ENCODE data around the gene DNAJB1.
"Not testable (repeated sequence)": the region's sequence is repeated elsewhere in the genome, so short reads cannot be mapped to it uniquely, and the experiment has no call there.

DNAJB1 gene

DNA sequence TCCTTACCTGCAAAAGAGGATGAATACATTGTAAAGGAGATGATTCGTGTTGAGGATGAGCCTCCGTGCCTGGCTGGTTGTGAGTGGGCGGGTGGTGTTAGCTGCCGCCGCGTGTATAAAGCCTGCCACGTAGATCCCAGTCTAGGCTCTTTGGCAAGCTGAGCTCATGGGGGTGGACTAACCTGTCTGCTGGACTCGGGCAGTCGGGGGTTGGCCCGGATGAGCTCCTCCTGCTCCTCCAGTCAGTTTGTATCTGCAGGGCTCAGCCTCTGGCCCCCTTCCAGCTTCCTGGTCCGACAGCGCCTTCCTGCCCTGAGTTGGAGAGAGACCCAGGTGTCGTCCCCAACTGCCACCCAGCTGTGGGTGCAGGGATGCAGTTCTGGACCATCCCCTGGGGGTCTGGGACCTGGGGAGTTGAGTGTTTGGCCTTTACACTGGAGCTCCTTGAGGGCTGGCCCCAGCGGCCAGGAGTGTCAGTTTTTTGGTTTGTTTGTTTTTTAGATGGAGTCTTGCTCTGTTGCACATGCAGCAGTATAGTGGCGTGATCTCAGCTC is 32.1 kb upstream of the DNAJB1 start:
- TF ChIP-seq, protein P1, sequence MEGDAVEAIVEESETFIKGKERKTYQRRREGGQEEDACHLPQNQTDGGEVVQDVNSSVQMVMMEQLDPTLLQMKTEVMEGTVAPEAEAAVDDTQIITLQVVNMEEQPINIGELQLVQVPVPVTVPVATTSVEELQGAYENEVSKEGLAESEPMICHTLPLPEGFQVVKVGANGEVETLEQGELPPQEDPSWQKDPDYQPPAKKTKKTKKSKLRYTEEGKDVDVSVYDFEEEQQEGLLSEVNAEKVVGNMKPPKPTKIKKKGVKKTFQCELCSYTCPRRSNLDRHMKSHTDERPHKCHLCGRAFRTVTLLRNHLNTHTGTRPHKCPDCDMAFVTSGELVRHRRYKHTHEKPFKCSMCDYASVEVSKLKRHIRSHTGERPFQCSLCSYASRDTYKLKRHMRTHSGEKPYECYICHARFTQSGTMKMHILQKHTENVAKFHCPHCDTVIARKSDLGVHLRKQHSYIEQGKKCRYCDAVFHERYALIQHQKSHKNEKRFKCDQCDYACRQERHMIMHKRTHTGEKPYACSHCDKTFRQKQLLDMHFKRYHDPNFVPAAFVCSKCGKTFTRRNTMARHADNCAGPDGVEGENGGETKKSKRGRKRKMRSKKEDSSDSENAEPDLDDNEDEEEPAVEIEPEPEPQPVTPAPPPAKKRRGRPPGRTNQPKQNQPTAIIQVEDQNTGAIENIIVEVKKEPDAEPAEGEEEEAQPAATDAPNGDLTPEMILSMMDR (IDR thresholded peaks at IDR 0.05): no peak
- DNase-seq (ENCODE audit: low spot score): no peak
- no peak overlapping the region for H3K27ac ChIP-seq

GRCh38 chr19:14545716-14546082 is 27.5 kb upstream of the DNAJB1 start:
- TF ChIP-seq, protein P1 (IDR thresholded peaks at IDR 0.05): no peak
- no peak overlapping the region for H3K4me3 ChIP-seq
- no peak overlapping the region for H3K27ac ChIP-seq
- DNase-seq (ENCODE audit: low spot score): no peak

More for the DNA sequence above, 32.1 kb upstream of the DNAJB1 start:
- no peak overlapping the region for H3K4me3 ChIP-seq

GRCh38 chr19:14544977-14545715 is 26.9 kb upstream of the DNAJB1 start:
- Histone ChIP-seq H3K4me3 (no peak overlapping the region), H3K27ac (no peak overlapping the region)
- TF ChIP-seq, protein P1 (IDR thresholded peaks at IDR 0.05): no peak
- no peak for DNase-seq (ENCODE audit: low spot score)

DNA sequence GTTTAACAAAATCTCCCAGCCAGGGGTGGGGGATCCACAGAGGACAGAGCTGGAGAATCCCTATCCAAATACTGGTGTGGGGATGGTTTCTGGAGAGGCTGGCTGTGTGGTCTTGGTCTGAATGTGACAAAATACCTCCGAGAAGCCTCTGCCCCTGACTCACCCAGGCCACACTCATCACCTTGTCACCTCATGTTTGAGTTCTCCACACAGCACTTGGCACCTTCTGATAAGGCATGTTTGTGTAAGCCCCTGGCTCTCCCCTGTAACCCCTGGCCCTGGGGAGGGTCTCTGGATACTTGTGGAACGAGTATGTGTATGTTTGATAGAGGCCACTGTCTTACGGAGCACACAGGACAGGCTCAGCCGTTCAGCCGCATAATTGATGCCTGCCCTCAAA is 25.9 kb upstream of the DNAJB1 start:
- DNase-seq (ENCODE audit: low spot score): no peak
- Histone ChIP-seq H3K4me3 (no peak overlapping the region), H3K27ac (no peak overlapping the region)
- TF ChIP-seq, protein P1 (IDR thresholded peaks at IDR 0.05): no peak

GRCh38 chr19:14542711-14543328 is 24.6 kb upstream of the DNAJB1 start:
- no peak for DNase-seq (ENCODE audit: low spot score)
- no peak overlapping the region for H3K4me3 ChIP-seq
- TF ChIP-seq, protein P1 (IDR thresholded peaks at IDR 0.05): no peak
- H3K27ac ChIP-seq: no peak overlapping the region

GRCh38 chr19:14541979-14542378 is 23.8 kb upstream of the DNAJB1 start:
- not testable (repeated sequence) for DNase-seq (ENCODE audit: low spot score); H3K4me3 ChIP-seq; H3K27ac ChIP-seq

- TF ChIP-seq, protein P1 (IDR thresholded peaks at IDR 0.05): no peak
- no peak for DNase-seq (ENCODE audit: low spot score)
- H3K27ac ChIP-seq: no peak overlapping the region
Measured at GRCh38 chr19:14540741-14541525, 22.7 kb upstream of the DNAJB1 start.

More at GRCh38 chr19:14540741-14541525, 22.7 kb upstream of the DNAJB1 start:
- no peak overlapping the region for H3K4me3 ChIP-seq
